AG10803 (cell line): ENCODE results near the gene IER5L.
A peak's percentile ranks its signal among the peaks of the same experiment; 100 is the strongest.

Experiments
- DNase-seq: peaks from one replicate; pipeline ENCODE4 v3.0.0; 2010; ENCODE audit warnings: low read depth
- H3K4me3 ChIP-seq: 2 replicates; pipeline ENCODE4 v1.5.1; 2011; ENCODE audit warnings: mild to moderate bottlenecking, low read length, control low read depth
- CTCF ChIP-seq: conservative IDR thresholded peaks from 2 replicates; pipeline ENCODE4 v1.5.1; 2011; ENCODE audit warnings: mild to moderate bottlenecking, low read length, control low read depth, inconsistent platforms

IER5L gene

DNA sequence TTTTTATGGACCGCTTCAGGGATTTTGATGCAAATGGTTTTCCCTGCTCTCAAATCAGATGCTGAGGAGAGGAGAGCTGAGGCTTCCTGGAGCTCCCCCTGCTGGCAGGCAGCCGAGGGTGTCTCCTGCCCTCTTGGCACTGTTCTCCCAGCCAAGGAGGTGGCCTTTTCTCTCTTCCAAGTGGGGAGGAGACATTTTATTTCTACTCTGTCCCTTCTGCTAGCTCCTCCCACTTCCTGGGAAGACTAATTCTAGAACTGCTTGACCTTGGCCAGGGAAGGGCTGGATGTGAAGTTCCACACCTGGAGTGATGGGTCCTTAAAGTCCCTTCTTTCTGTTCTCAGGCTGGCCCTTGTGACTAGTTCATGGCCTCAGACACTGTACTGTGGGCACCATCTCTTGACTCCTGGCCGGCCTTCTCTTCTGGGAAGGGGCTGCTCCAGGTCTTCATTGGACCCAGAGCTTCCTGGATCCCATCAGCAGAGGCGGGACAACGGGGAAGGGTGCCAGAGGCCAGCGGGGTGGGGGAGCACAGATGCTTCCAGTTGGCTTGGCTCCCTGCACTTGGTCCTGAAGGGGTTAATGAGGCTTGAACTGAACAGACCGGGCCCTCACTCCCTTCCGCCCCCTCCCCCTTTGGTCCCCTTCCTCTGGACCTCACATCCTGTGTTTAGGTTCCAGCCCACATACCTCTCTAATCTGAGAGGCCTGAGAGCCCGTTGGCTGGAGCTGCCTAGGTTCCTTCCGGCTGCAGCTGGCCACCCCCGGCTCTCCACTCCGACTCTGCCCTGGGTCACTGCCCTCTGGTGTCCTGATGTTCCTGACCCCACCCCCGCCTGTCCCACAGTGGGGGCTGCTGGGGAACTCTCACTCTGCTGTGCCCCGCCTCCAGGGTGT is 34.8 kb downstream of the IER5L start:
- peak; percentile 93 for DNase-seq
- TF ChIP-seq CTCF: peak; percentile 95
- H3K4me3 ChIP-seq: peak overlapping the region; percentile 35

DNA sequence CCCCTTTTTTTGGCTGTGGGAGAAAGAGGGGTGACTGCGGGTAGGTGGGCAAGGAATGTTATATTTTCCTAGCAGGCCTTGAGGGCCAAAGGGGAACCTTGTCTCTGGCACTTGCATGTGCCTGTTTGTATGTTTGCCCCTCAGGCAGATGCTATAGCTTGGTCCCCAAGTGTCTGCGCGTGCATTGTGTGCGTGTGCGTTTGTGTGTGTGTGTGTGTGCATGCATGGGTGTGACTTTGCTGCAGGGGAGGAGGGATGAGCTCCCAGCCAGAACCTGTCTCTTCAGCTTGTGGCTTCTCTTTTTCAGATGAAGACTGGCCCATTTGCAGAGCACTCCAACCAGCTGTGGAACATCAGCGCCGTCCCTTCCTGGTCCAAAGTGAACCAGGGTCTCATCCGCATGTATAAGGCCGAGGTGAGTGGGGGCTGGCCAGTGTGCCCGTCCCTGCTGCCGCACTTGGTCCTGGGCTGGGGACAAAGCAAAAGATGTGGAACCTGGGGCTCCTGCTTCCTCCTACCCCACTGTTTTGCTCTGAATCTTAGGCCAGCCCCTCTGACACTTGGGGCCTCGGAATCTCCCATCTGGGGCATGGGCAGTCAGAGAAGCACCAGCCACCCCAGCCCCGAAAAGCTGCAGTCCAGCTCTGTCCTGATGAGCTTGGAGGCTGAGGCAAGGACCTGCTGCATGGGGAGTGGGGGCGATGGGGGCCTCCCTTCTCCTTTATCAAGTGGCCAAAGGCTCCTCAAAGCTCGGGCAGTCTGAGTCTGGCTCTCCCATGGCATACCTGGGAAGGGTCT is 35.7 kb downstream of the IER5L start:
- DNase-seq: no peak
- TF ChIP-seq CTCF: no peak
- H3K4me3 ChIP-seq: peak overlapping the region; percentile 40

GRCh38 chr9:129141066-129142041 is 36.7 kb downstream of the IER5L start:
- no peak for TF ChIP-seq CTCF
- DNase-seq: peak; percentile 94
- peak overlapping the region; percentile 50 for H3K4me3 ChIP-seq

DNA sequence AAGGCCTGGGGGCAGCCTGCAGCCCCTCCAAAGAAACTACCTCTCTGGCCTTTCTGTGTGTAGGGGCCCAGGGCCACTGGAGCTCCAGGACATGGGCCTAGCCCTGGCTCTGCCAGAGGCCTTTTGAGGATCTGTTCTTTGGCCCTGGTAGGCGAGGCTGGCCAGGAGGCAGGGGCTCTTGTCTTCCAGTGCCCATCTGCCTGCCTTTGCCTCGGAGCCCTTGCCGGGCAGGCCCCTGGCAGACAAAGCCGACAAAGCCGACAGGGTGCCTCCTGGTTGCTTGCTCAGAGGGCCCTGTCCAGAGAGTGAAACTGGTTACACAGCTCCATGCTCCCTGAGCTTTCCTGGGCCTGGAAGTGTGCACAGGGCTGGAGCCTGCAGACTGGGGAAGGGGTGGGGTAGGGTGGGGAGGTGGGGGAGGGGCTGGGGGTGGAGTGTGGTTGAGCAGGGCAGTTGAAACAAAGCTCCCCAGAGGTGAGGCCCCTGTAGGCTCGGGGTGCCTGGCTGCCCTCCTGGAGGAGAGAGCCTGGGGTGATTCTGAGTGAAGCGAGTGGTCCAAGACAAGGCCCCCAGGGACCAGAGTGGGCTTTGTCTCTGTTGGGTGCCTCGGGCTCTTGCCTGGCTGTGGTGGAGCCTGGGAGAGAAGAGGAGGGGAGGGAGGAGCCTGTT is 37.5 kb downstream of the IER5L start:
- H3K4me3 ChIP-seq: peak overlapping the region; percentile 50
- TF ChIP-seq CTCF: no peak
- peak; percentile 54 for DNase-seq

DNA sequence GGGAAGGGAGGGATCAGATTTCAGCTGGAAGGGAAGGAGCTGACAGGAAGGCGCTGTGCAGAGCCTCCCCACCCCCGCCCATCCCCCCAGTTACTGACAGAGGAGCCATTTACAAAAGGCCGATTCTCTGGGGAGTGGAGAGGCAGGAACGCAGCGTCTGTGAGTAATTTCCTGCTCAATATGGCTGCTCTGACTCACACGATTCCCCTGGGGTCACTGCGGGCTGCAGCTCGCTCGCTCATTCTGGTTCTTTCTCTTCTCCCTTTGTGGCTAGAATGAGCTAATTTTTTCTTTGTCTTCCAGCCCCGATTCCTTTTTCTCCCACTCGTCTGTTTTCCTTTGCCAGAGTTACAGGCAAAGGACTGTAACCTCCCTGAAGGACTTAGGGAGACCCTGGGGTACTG is 38.1 kb downstream of the IER5L start:
- DNase-seq: peak; percentile 100
- peak overlapping the region; percentile 50 for H3K4me3 ChIP-seq
- TF ChIP-seq CTCF: no peak
